K562 (cell line): ENCODE measurements around the gene CD48. TPM values are rescaled to one million over a fixed set of nuclear protein-coding genes. Genes with fewer than 3 reads are reported as not detected.
A peak's percentile ranks its signal among the peaks of the same experiment; 100 is the strongest.

Source experiments
- ATAC-seq: fragments of 200-7000 bp; cut with Tn5 transposase; 3 replicates; pipeline ENCODE4 v1.9.1; 2020; ENCODE audit warnings: moderate library complexity
- BruUV-seq: library from RNA; stranded (reverse); fragments of 400-500 nt; replicated peaks from 2 replicates; lab custom pipeline; 2021; lab: Mats Ljungman, UMichigan
- CTCF ChIA-PET: fragments of 300-600 bp; formaldehyde crosslinking; extraction: SDS; loops from one replicate; lab custom pipeline; 2021; ENCODE audit warnings: low intra/inter-chr PET ratio; lab: Yijun Ruan, JAX
- POLR2A ChIA-PET: fragments of 300-600, 350-650 bp; sonication (Branson Sonifier 250); formaldehyde crosslinking; extraction: SDS; loops from one replicate; lab custom pipeline; 2021; ENCODE audit warnings: antibody characterized with exemption, inconsistent platforms; lab: Yijun Ruan, JAX
- DNase-seq, 4 experiments: peaks; one replicate each; pipeline versions ENCODE4 v3.0.0 to v3.0.0-alpha.2; 2011 to 2018; ENCODE audit warnings: low spot score in 3 of 4, mixed read lengths in 3 of 4; ENCODE audit errors: extremely low read depth in 1 of 4
- FAIRE-seq: peaks from 2 replicates; lab custom pipeline; 2011; peaks lifted over from hg19 to GRCh38; lab: Jason Lieb, UNC
- H2AFZ ChIP-seq: 2 replicates; pipeline ENCODE4 v1.6.0; 2011; ENCODE audit warnings: low read depth, low read length, control low read depth, inconsistent platforms
- H3K27ac ChIP-seq: fragments of 200-600 bp; 3 replicates; pipeline ENCODE4 v1.8.0; 2011; ENCODE audit warnings: low read depth, mild to moderate bottlenecking, control low read depth, inconsistent platforms, low read length, moderate library complexity, mixed read lengths; ENCODE audit errors: extremely low read depth
- H3K27me3 ChIP-seq, 2 experiments: fragments of 300-600 bp in 1 of 2; 2 replicates in 1 of 2; 3 replicates in 1 of 2; pipeline versions ENCODE4 v1.6.0 to v1.8.0; 2011; ENCODE audit warnings: inconsistent platforms in 2 of 2, low read length in 2 of 2, mild to moderate bottlenecking in 1 of 2, mixed read lengths in 1 of 2, moderate library complexity in 1 of 2; ENCODE audit not compliant: control insufficient read depth in 2 of 2, insufficient read depth in 2 of 2
- H3K36me3 ChIP-seq: fragments of 300-600 bp; 3 replicates; pipeline ENCODE4 v1.8.0; 2011; ENCODE audit warnings: mild to moderate bottlenecking, low read length, inconsistent platforms; ENCODE audit not compliant: control insufficient read depth, insufficient read depth
- H3K4me1 ChIP-seq, 2 experiments: fragments of 200-600 bp in 1 of 2; replicated peaks in 1 of 2; 2 replicates in 1 of 2; 3 replicates in 1 of 2; pipeline versions ENCODE4 v1.5.1 to v1.8.0; 2011; ENCODE audit warnings: inconsistent platforms in 2 of 2, low read length in 2 of 2, mild to moderate bottlenecking in 1 of 2, mixed read lengths in 1 of 2, moderate library complexity in 1 of 2; ENCODE audit not compliant: control insufficient read depth in 2 of 2, insufficient read depth in 2 of 2
- H3K4me2 ChIP-seq: 2 replicates; pipeline ENCODE4 v1.6.1; 2011; ENCODE audit warnings: low read length, control low read depth, inconsistent platforms, mixed read lengths; ENCODE audit not compliant: insufficient read depth
- H3K4me3 ChIP-seq: fragments of 200-600 bp; sonication (generic), shearing (Covaris generic); 2 replicates; pipeline ENCODE4 v1.5.1; 2016; ENCODE audit warnings: control low read depth, inconsistent platforms
- H3K79me2 ChIP-seq: fragments of 200-600 bp; 3 replicates; pipeline ENCODE4 v1.8.0; 2011; ENCODE audit warnings: low read length, inconsistent platforms; ENCODE audit not compliant: control insufficient read depth, insufficient read depth
- H3K9ac ChIP-seq, 2 experiments: 2 replicates each; pipeline versions ENCODE4 v1.6.0 to v1.6.1; 2011; ENCODE audit warnings: low read depth in 2 of 2, low read length in 2 of 2, control low read depth in 1 of 2, inconsistent platforms in 1 of 2, mild to moderate bottlenecking in 1 of 2, mixed read lengths in 1 of 2; ENCODE audit not compliant: insufficient read depth in 1 of 2
- H3K9me1 ChIP-seq: one replicate; pipeline ENCODE4 v1.6.0; 2011; ENCODE audit warnings: inconsistent platforms, mild to moderate bottlenecking, low read length, moderate library complexity; ENCODE audit not compliant: control insufficient read depth, insufficient read depth
- H3K9me3 ChIP-seq: replicated peaks from 2 replicates; pipeline ENCODE4 v1.5.1; 2011; ENCODE audit warnings: low read depth, low read length, inconsistent platforms; ENCODE audit not compliant: control insufficient read depth, insufficient read depth
- H4K20me1 ChIP-seq: replicated peaks from 2 replicates; pipeline ENCODE4 v1.6.1; 2011; ENCODE audit warnings: low read length, inconsistent platforms, mixed read lengths; ENCODE audit not compliant: control insufficient read depth, insufficient read depth
- CEBPG ChIP-seq, 3 experiments: fragments of 200-800 bp in 1 of 3; sonication (Bioruptor generic) in 1 of 3; sonication (generic) in 1 of 3; formaldehyde crosslinking in 1 of 3; IDR thresholded peaks in 2 of 3; conservative IDR thresholded peaks in 1 of 3; 2 replicates each; pipeline versions ENCODE4 v1.6.1 to v1.8.0; 2016 to 2022; ENCODE audit warnings: missing compliant biosample characterization in 2 of 3, missing genetic modification characterization in 2 of 3, mild to moderate bottlenecking in 1 of 3, missing genetic modification reagents in 1 of 3
- NR1H2 ChIP-seq: sonication (generic); formaldehyde crosslinking; IDR thresholded peaks from 2 replicates; pipeline ENCODE4 v1.4.0; 2020; ENCODE audit warnings: mild to moderate bottlenecking, missing genetic modification reagents
- ZNF316 ChIP-seq: fragments of 450-650 bp; IDR thresholded peaks from 2 replicates; pipeline ENCODE4 v1.6.1; 2016
- WGBS: fragments of 100-300 bp; shearing (Covaris generic); methylation state at CpG from one replicate; pipeline ENCODE4 v1.1.6; 2016; ENCODE audit warnings: low coverage, mixed read lengths; ENCODE audit not compliant: insufficient coverage; ENCODE audit errors: missing lambda C conversion rate; 5-methylcytosine and 5-hydroxymethylcytosine counted together
- in situ Hi-C: fragments of 300-500 bp; cut with MboI; formaldehyde crosslinking; loops from 4 replicates; pipeline ENCODE4 v1.15.0; 2018; ENCODE audit warnings: inconsistent platforms, mixed read lengths
- intact Hi-C: fragments of 100-400 bp; cut with micrococcal nuclease; formaldehyde crosslinking; loops from 2 replicates; pipeline ENCODE4 v1.14.2; 2022
- polyA plus RNA-seq, 8 experiments: library from polyadenylated mRNA; depleted of rRNA in 4 of 8; stranded (reverse) in 5 of 8; unstranded in 3 of 8; fragments of >200 nt; fragmentation: Nextera tagmentation in 2 of 8; fragmentation: Illumina TruSeq in 1 of 8; extraction: Ambion mirVana in 2 of 8; extraction: Trizol in 1 of 8; gene quantifications; 2 replicates each; pipeline versions ENCODE4 v1.2.1 to v1.2.3, GENCODE V29; 2011 to 2014; ENCODE audit warnings: inconsistent platforms in 1 of 8, missing spikeins in 1 of 8
- total RNA-seq, 7 experiments: library from RNA; depleted of rRNA in 6 of 7; stranded (reverse); fragments of >200 nt in 6 of 7; fragmentation: Illumina TruSeq in 2 of 7; extraction: Trizol in 2 of 7; gene quantifications; 2 replicates each; pipeline versions ENCODE4 v1.2.1 to v1.2.3, GENCODE V29; 2011 to 2021; ENCODE audit warnings: low replicate concordance in 1 of 7

The CD48 gene
- total and polyA plus RNA-seq, 9 of the 15 experiments (the other 6 are each of a cell fraction or from before 2014, with no cell fraction given) = 0.10 to 0.42 (median 0.29) TPM; not detected in 3

DNA sequence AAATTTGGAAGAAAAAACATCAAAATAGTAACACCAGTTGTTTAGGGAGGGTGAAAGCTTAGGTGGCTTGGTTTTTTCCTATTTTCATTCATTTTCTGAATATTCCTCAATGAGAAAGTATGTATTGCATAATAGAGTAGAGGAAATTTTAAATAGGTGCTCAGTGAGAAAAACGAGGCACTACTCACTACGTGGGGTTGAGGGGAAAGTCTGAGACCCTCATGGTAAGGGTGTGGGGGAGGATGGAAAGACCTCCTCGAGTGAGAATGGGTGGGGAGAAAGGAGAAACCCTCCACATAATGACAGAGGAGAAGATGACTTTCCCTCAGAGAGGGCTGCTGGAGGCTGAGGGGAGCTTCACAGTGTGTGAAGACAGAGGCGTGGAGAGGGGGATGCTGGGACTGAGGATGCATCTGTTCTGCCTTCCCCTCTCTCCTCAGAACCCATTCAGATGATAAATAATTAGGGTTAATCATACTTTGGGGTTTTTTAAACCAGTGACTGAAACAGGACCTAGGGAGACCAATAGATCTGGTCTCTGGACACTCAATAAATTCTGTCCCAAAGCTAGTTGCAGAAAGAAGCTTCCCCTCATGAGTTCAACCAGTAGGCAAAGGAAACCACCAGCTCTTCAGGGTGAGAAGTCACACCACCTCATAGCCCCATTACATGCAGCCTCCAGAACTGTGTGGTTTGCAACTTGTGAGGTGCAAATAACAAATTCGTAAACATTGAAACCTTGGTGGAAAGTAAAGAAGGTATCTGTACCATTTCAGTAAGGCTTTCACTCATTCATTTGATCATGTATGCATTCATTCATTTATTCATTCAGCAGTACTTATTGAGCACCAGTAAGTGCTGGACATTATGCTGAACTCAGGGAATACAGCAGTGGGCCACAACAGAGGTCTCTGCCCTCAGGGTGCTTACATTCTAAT is 44.6 kb upstream of the CD48 start:
- Histone ChIP-seq H3K36me3 (no peaks in the 10 kb centered on the region), H3K9ac (no peak overlapping the region), H3K9me1 (no peaks in the 10 kb centered on the region), H3K4me3 (no peak overlapping the region)
- in situ Hi-C loops = no loop called here
- ChIA-PET POLR2A (interaction anchor here (0.6 to 0.9 kb wide), 2 partner anchors 11 to 1429 kb away, joined by 3 to 4 read pairs; no protein-coding TSS in a partner anchor), CTCF (no interaction called here)
- ATAC-seq (no peak), DNase-seq (no peak)
- TF ChIP-seq CEBPG (CRISPR knock-in tag; IDR thresholded peaks at IDR 0.05) = no peak
- TF ChIP-seq CEBPG (tag; conservative IDR thresholded peaks at IDR 0.05 in 1 of 2, IDR thresholded peaks at IDR 0.05 in 1 of 2) = peak; percentile 14 to 58; a peak in 1 of 4 replicates
- no peak for TF ChIP-seq NR1H2 (CRISPR knock-in tag)
- TF ChIP-seq ZNF316 = 0 out of 2 replicates have a peak, but pooled peaks have one; percentile 10
- TF ChIP-seq, all 486 proteins: peak for 2
- H3K4me1 ChIP-seq = no peaks in the 10 kb centered on the region
- no peak for FAIRE-seq
- BruUV-seq = no TSS peak
- no peaks in the 10 kb centered on the region for H3K9me3 ChIP-seq
- peaks cover 4 to 10% of the 10 kb centered on the region in 2 experiments; a peak in 2 of 5 replicates for H3K27me3 ChIP-seq
- no peak overlapping the region for H3K4me2 ChIP-seq
- intact Hi-C loops = no loop called here
- H3K79me2 ChIP-seq = no peaks in the 10 kb centered on the region
- WGBS = 0% methylated on average over 5 of the region's 5 CpGs
- H3K27ac ChIP-seq = no peak overlapping the region
- no peak overlapping the region for H2AFZ ChIP-seq
- H4K20me1 ChIP-seq = no peaks in the 10 kb centered on the region
